D721Med (cell line): Measurements from ENCODE around the gene KIAA2012.

ENCODE experiments used
- DNase-seq: peaks from one replicate; pipeline ENCODE4 v3.0.0; 2011; ENCODE audit warnings: low spot score; ENCODE audit not compliant: insufficient read length
- FAIRE-seq: peaks from 2 replicates; lab custom pipeline; 2011; peaks lifted over from hg19 to GRCh38; lab: Jason Lieb, UNC
- TF ChIP-seq, protein P1 (sequence below): IDR thresholded peaks from 2 replicates; pipeline ENCODE4 v1.5.1; 2012; ENCODE audit warnings: mild to moderate bottlenecking, control low read depth; ENCODE audit not compliant: insufficient read depth; ENCODE audit errors: missing control alignments

Gene KIAA2012

DNA sequence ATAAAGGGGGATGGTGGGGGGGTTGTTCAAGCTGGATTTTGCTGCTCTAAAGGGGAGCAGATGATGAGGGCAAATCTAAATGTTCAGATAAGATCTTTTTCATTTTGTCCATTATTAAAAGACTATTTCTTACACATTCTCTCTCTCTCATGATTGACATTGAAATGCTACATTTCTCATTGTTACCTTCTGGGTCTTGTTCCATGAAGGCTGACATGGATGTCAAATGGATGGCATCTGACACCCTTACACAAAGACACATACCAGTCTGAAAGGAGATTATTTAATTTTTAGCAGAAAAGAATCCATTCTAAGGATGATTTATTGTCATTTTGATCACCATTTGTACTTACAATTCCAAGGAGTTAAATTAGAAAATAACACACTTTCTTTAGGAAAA, 28.3 kb upstream of the KIAA2012 start:
- DNase-seq, result no peak
- TF ChIP-seq, protein P1, sequence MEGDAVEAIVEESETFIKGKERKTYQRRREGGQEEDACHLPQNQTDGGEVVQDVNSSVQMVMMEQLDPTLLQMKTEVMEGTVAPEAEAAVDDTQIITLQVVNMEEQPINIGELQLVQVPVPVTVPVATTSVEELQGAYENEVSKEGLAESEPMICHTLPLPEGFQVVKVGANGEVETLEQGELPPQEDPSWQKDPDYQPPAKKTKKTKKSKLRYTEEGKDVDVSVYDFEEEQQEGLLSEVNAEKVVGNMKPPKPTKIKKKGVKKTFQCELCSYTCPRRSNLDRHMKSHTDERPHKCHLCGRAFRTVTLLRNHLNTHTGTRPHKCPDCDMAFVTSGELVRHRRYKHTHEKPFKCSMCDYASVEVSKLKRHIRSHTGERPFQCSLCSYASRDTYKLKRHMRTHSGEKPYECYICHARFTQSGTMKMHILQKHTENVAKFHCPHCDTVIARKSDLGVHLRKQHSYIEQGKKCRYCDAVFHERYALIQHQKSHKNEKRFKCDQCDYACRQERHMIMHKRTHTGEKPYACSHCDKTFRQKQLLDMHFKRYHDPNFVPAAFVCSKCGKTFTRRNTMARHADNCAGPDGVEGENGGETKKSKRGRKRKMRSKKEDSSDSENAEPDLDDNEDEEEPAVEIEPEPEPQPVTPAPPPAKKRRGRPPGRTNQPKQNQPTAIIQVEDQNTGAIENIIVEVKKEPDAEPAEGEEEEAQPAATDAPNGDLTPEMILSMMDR, result no peak
- no peak for FAIRE-seq

DNA sequence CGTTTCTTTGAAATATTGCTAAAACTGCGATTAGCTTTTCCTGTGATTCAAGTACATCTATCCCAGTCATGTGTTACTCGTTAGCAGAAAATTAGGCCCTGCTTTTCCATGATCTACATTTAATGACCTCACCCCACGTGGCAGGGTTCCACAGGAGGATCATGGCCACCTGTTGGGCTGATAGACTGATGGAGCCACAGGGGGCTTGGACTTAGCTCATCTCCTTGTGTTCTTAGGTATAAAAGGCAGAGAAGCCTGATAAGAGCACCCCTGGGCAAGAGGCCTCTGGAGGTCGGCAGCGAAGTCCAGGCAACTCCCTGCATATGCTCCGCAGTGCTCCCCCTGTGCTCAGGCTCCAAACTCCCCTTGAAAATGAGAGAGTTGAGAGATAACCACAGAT, 26.5 kb upstream of the KIAA2012 start:
- no peak for FAIRE-seq
- DNase-seq, result no peak
- TF ChIP-seq, protein P1, result no peak

DNA sequence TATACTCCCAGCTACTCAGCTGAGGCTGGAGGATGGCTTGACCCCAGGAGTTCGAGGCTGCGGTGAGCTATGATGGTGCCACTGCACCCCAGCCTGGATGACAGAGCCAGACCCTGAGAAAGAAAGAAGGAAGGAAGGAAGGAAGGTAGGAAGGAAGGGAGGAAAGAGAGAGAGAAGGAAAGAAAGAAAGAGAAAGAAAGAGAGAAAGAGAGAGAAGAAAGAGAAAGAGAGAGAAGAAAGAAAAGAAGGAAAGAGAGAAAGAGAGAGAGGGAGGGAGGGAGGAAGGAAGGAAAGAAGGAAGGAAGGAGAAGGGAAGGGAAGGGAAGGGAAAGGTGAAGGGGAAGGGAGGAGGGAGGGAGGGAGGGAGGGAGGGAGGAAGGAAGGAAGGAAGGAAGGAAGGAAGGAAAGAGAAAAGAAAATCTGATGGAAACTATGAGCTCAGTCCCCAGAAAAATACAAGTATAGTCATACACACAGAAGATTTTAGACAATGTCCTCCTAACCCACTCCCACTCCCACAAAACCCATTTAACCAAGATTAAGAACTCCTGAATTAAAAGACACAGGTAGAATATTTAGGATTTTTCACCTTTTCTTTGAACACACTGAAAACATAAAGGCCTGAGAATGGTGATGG, 23.8 kb upstream of the KIAA2012 start:
- DNase-seq (no peak), FAIRE-seq (no peak)
- TF ChIP-seq, protein P1, result no peak

DNA sequence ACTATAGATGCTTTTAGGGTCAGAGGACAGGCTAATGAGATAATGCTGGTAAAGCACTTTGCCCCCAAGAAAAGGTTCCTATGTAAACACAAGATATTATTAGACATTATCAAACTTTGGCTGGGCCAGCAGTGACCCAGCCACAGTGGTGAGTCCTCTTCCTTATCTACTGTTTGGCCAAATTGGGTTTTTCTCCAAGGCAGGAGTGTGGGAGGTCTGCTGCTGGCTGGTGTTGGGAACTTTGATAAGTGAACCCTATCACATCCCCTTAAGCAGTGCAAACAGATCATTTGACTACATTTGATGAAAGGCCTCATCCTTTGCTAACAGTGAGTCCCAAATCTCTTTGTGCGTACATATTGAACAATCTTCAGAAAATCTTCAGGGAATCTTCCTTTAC, 23.2 kb upstream of the KIAA2012 start:
- TF ChIP-seq, protein P1, result no peak
- peak; percentile 21 for FAIRE-seq
- DNase-seq, result no peak

DNA sequence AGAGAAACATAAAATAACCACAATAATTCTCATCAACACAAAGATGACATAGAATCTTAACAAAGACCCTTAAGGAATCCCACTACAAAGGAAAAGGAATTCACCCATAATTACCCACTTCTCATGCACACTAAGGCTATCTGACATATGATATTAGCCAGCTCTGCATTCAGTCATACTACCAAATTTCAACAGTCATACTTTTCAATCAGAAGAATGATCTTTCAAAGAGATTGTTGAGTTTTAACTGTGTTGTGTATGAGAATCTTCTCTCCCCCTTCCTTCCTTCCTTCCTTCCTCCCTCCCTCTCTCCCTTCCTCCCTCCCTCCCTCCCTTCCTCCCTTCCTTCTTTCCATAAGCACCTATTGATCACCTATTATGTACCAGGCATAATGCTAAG, 22.4 kb upstream of the KIAA2012 start:
- FAIRE-seq (no peak), DNase-seq (no peak)
- TF ChIP-seq, protein P1, result no peak

GRCh38 chr2:202051499-202052161, 21.4 kb upstream of the KIAA2012 start:
- FAIRE-seq (no peak), DNase-seq (no peak)
- TF ChIP-seq, protein P1, result no peak

- FAIRE-seq (no peak), DNase-seq (no peak)
- TF ChIP-seq, protein P1, result no peak
Measured at GRCh38 chr2:202052235-202052634, 20.8 kb upstream of the KIAA2012 start.
